OCI-LY3 (cell line): ENCODE results near the gene TRIM47.
A peak's percentile ranks its signal among the peaks of the same experiment; 100 is the strongest.

Source experiments
- H2AFZ ChIP-seq: fragments of 200-600, 300-600 bp; shearing (Covaris generic); 2 replicates; pipeline ENCODE4 v1.6.0; 2014; ENCODE audit warnings: antibody characterized with exemption, low read depth, low read length
- H3K27ac ChIP-seq: fragments of 200-600, 300-600 bp; sonication (generic); 2 replicates; pipeline ENCODE4 v1.5.1; 2014; ENCODE audit warnings: mild to moderate bottlenecking, low read length, moderate library complexity, mixed read lengths
- H3K27me3 ChIP-seq: fragments of 200-600, 300-600 bp; sonication (generic); 2 replicates; pipeline ENCODE4 v1.6.1; 2014; ENCODE audit warnings: low read depth, low read length, mixed read lengths
- H3K36me3 ChIP-seq: fragments of 200-600, 300-600 bp; sonication (generic); replicated peaks from 2 replicates; pipeline ENCODE3; 2014; ENCODE audit warnings: low read depth, low read length, mixed read lengths
- H3K4me1 ChIP-seq: fragments of 300-600, 200-600 bp; sonication (generic); 2 replicates; pipeline ENCODE4 v1.6.1; 2014; ENCODE audit warnings: low read length, mixed read lengths
- H3K4me2 ChIP-seq: fragments of 200-600, 300-600 bp; sonication (generic); 2 replicates; pipeline ENCODE4 v1.6.1; 2014; ENCODE audit warnings: low read length, mixed read lengths
- H3K4me3 ChIP-seq: fragments of 300-600, 200-600 bp; sonication (generic); 2 replicates; pipeline ENCODE4 v1.5.1; 2014; ENCODE audit warnings: antibody characterized with exemption, mild to moderate bottlenecking, low read length, moderate library complexity
- H3K79me2 ChIP-seq: fragments of 300-600, 200-600 bp; shearing (Covaris generic); 2 replicates; pipeline ENCODE4 v1.6.1; 2014; ENCODE audit warnings: mild to moderate bottlenecking, low read length, mixed read lengths
- H3K9ac ChIP-seq: fragments of 300-600, 200-600 bp; shearing (Covaris generic); 2 replicates; pipeline ENCODE4 v1.6.0; 2014; ENCODE audit warnings: mild to moderate bottlenecking, low read length, moderate library complexity
- H3K9me3 ChIP-seq: fragments of 200-600, 300-600 bp; shearing (Covaris generic); 2 replicates; pipeline ENCODE4 v1.6.1; 2014; ENCODE audit warnings: low read length, mixed read lengths; ENCODE audit not compliant: insufficient read depth
- H4K20me1 ChIP-seq: fragments of 200-600, 300-600 bp; sonication (generic); 2 replicates; pipeline ENCODE4 v1.6.1; 2016; ENCODE audit warnings: low read length, mixed read lengths; ENCODE audit not compliant: insufficient read depth
- EZH2phosphoT487 ChIP-seq: fragments of 200-600 bp; shearing (Covaris generic); IDR thresholded peaks from 2 replicates; pipeline ENCODE4 v1.6.1; 2018; ENCODE audit warnings: antibody characterized with exemption, mixed run types, low read depth
- TF ChIP-seq, protein P1 (sequence below): fragments of 200-600, 300-600 bp; sonication (generic); IDR thresholded peaks from 2 replicates; pipeline ENCODE4 v1.5.1; 2014; ENCODE audit warnings: antibody characterized with exemption, low read length, low read depth

Gene TRIM47

DNA sequence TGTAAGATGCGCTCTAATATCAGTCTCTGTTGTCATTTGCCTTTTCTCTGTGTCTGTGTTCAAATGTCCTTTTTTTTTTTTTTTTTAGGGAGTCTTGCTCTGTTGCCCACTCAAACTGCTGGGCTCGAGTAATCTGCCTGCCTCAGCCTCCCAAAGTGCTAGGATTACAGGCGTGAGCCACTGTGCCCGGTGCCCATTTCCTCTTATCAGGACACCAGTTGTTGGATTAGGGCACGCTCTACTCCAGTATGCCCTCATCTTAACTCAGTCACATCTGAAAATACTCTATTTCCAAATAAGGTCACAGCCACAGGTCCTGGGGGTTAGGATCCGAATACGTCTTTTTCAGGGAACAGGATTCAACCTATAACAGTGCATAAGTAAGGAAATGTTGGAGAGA lies 1.9 kb upstream of the TRIM47 start:
- peaks cover 16% of the 10 kb centered on the region for H3K27me3 ChIP-seq
- H2AFZ ChIP-seq: no peak overlapping the region
- H3K9me3 ChIP-seq: no peaks in the 10 kb centered on the region
- no peaks in the 10 kb centered on the region for H3K36me3 ChIP-seq
- peaks cover 20% of the 10 kb centered on the region for H3K4me1 ChIP-seq
- no peaks in the 10 kb centered on the region for H3K79me2 ChIP-seq
- H3K4me2 ChIP-seq: no peak overlapping the region
- no peak overlapping the region for H3K9ac ChIP-seq
- TF ChIP-seq, protein P1, sequence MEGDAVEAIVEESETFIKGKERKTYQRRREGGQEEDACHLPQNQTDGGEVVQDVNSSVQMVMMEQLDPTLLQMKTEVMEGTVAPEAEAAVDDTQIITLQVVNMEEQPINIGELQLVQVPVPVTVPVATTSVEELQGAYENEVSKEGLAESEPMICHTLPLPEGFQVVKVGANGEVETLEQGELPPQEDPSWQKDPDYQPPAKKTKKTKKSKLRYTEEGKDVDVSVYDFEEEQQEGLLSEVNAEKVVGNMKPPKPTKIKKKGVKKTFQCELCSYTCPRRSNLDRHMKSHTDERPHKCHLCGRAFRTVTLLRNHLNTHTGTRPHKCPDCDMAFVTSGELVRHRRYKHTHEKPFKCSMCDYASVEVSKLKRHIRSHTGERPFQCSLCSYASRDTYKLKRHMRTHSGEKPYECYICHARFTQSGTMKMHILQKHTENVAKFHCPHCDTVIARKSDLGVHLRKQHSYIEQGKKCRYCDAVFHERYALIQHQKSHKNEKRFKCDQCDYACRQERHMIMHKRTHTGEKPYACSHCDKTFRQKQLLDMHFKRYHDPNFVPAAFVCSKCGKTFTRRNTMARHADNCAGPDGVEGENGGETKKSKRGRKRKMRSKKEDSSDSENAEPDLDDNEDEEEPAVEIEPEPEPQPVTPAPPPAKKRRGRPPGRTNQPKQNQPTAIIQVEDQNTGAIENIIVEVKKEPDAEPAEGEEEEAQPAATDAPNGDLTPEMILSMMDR: no peak
- no peak for TF ChIP-seq EZH2phosphoT487
- no peaks in the 10 kb centered on the region for H4K20me1 ChIP-seq
- H3K4me3 ChIP-seq: no peak overlapping the region
- no peak overlapping the region for H3K27ac ChIP-seq

DNA sequence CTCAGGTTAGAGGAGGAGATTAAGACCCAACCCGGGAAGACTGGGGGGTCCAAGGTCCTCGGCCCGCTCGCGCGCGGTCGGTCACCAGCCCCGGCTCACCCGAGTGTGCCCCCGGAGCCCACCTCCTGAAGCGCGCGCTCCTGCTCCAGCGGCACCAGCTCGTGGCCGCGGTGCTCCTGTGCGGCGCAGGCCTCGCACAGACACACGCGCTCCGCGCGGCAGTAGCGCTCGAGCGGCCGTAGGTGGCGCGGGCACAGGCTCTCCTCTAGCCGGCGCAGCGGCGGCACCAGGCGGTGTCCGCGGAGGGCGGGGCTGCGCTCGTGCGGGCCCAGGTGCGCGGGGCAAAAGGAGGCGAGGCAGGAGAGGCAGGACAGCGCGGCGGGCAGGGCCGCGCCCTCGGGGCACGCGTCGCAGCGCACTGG lies 618 bp downstream of the TRIM47 start:
- TF ChIP-seq EZH2phosphoT487: no peak
- TF ChIP-seq, protein P1: peak; percentile 33; the same call in 1 of the 2 replicates

DNA sequence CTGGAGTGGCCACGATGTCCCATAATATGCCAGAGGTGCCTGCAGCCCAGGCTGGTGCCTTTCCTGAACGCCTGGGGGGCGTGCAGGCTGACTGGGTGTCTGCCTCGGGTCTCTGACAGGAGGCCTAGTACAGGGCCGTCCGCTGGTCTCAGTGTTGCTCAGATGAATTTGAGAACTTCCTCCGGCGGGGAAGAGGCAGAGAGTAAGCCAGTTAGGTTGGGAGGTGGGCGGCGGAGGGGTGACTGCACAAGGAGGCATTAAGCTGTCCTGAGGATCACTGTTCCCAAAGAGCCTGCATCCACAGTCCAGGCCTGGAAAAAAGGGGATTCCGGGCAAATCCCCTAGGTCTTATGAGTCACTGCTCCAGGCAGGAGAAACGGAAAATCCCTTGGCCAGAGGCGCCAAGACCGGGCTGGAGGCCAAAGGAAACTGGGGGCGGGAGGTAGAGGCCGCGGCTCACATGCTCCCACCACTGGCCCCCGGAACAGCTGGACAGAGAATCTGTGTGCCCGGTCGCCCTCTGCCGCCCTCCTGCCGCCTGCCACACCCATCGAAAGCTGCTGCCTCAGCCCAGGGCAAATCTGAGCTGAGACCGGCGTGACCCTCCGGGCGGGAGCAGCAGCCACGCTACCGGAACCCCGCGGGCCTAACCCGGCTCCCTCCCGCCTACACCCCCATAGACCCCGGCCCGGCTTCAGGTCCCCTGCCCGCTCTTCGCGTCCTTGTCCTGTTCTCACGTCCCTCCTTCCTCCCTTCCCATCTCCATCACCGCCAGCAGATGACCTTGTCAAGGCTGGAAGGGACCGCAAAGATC lies 1.2 kb downstream of the TRIM47 start:
- Histone ChIP-seq H3K79me2 (no peaks in the 10 kb centered on the region), H3K4me3 (peak overlapping the region; percentile 92), H2AFZ (peak overlapping the region; percentile 88), H4K20me1 (no peaks in the 10 kb centered on the region), H3K36me3 (no peaks in the 10 kb centered on the region), H3K4me2 (peak overlapping the region; percentile 88), H3K27ac (peak overlapping the region; percentile 67), H3K9ac (peak overlapping the region; percentile 87), H3K4me1 (peaks cover 20% of the 10 kb centered on the region), H3K27me3 (peaks cover 16% of the 10 kb centered on the region), H3K9me3 (no peaks in the 10 kb centered on the region)
- TF ChIP-seq, protein P1: no peak
- TF ChIP-seq EZH2phosphoT487: no peak

More for the DNA sequence above, 618 bp downstream of the TRIM47 start:
- Histone ChIP-seq H3K36me3 (no peaks in the 10 kb centered on the region), H3K4me2 (peak overlapping the region; percentile 88), H3K9me3 (no peaks in the 10 kb centered on the region), H3K9ac (peak overlapping the region; percentile 87), H3K27me3 (peaks cover 16% of the 10 kb centered on the region), H3K79me2 (no peaks in the 10 kb centered on the region), H3K4me1 (peaks cover 20% of the 10 kb centered on the region), H3K27ac (peak overlapping the region; percentile 67), H2AFZ (peak overlapping the region; percentile 84), H3K4me3 (peak overlapping the region; percentile 92), H4K20me1 (no peaks in the 10 kb centered on the region)

DNA sequence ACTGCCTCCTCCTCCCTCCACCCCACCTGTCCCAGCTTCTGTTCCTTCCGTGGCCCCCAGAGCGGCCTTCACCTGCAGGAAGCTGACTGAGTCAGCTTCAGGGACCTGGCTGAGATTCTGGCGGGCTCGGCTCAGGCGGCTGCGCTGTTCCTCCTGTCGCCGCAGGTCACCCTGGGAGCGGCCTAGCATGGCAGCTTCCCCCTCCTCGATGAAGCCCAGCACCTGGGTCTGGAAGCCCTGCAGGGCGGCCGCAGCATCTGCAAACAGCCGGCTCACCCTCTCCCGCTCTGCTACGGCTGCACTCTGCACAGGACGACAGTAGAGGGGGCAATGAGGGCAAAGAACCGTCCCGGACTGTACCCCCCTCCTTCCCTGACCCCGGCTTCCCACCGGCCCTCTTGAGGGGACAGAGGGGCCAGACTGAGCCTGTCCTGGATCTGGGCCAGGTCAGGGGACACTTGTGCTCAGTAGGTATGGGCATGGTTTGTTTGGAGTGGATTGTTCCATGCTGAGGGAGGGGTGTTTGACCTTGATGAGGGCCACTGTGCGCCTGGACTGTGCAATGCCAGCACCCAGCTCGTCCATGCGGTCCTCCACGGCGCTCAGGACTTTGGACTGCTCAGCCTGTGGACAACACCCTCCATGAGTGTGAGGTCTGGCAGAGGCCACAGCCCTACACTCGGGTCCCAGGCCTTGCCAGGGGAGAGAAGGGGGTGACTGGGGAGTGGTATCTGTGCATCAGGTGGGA lies 2.0 kb downstream of the TRIM47 start:
- no peaks in the 10 kb centered on the region for H4K20me1 ChIP-seq
- peak overlapping the region; percentile 88 for H3K4me2 ChIP-seq
- H3K27ac ChIP-seq: peak overlapping the region; percentile 67
- no peaks in the 10 kb centered on the region for H3K36me3 ChIP-seq
- H3K27me3 ChIP-seq: peaks cover 10% of the 10 kb centered on the region
- peaks cover 20% of the 10 kb centered on the region for H3K4me1 ChIP-seq
- TF ChIP-seq, protein P1: peak; percentile 32
- no peak for TF ChIP-seq EZH2phosphoT487
- peak overlapping the region; percentile 87 for H3K9ac ChIP-seq
- no peaks in the 10 kb centered on the region for H3K79me2 ChIP-seq
- H2AFZ ChIP-seq: peak overlapping the region; percentile 88
- H3K9me3 ChIP-seq: no peaks in the 10 kb centered on the region
- peak overlapping the region; percentile 92 for H3K4me3 ChIP-seq
